Ammon's horn (tissue), 1 donor: ENCODE results near the gene DTNB.
"Not testable (repeated sequence)": the region's sequence is repeated elsewhere in the genome, so short reads cannot be mapped to it uniquely, and the experiment has no call there.

ENCODE experiments used
- DNase-seq: peaks from one replicate; pipeline ENCODE4 v3.0.0-alpha.2; 2016; ENCODE audit warnings: low spot score

The DTNB gene

DNA sequence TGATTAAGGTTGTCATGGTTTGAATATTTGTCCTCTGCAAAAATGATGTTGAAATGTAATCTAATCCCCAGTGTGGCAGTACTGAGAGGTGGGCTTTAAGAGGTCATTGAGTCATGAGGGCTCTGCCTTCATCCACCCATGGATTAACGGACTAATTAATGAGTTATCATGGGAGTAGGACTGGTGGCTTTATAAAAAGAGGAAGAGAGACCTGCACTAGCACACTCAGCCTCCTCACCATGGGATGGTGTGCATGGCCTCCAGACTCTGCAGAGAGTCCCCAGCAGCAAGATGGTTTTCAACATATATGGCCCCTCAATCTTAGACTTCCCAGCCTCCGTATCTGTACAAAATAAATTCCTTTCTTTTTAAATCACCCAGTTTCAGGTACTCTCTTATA, 41.0 kb downstream of the DTNB start:
- DNase-seq: no peak

DNA sequence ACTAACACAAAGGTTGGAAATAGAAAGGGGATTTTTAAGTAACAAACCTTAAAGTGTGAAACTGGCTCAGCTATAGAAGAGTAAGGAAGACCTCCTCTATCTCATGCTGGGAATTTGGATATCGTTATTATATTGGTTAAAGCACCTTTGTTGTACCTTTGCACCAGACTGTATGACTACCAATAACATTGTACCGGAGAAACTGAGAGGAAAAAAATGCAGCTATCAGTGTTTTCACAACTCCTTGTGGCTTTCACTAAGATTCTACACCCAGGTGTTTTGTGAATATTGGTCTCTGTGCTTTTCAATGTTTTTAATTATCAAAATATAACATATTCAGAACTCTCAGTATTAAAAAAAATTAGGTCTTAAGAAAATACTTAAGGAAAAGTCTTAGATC, 48.7 kb downstream of the DTNB start:
- DNase-seq: no peak

DNA sequence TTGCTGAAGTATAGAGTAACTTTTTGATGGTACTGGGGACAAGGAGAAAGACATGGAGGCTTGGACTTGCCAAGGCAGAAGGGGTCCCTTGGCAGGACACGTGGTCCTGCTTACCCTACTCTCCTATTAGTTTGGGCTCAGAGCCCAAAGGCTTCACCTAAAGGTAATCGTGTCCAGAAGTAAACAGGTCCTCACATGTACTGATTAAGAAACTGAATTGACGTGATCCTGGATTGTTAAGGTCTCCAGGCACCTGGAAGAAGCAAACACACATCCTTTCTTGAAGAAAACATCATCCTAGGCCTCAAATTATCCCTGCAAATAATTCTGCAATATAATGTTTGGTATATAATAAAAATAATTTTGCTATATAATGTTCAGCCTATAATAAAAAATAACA, 50.0 kb downstream of the DTNB start:
- DNase-seq: no peak

DNA sequence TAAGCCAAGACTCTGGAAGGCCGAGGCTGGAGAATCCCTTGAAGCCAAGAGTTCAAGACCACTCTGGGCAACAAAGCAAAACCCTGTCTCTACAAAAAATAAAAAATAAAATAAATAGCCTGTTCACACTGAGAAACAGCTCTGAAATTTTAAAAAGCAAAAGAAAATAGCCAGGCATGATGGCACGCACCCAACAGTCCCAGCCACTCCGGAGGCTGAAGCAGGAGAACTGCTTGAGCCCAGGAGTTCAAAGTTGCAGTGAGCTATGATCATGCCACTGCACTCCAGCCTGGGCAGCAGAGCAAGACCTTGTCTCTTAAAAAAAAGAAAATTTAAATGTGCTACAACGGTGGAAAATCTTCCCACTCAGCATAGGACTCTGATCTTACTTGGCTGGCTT, 52.7 kb downstream of the DTNB start:
- DNase-seq: no peak

DNA sequence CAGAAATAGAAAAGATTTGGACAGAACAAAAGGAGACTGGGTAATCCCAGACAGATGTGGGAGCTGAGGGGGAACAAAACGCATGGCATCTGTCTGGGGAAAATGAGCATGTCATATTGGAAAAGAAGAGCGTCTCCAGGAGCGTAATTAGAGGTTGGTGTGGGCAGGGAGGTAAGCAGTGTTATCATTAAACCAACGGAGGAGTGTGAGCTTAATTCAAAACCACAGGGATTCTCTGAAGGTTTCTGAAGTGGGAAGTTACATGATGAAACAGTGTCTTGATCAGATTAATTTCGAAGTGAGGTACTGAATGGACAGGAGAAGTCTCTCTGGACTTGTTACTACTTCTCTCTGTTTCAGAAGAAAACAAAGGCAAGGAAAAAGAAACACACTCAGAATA, 53.3 kb downstream of the DTNB start:
- no peak for DNase-seq

DNA sequence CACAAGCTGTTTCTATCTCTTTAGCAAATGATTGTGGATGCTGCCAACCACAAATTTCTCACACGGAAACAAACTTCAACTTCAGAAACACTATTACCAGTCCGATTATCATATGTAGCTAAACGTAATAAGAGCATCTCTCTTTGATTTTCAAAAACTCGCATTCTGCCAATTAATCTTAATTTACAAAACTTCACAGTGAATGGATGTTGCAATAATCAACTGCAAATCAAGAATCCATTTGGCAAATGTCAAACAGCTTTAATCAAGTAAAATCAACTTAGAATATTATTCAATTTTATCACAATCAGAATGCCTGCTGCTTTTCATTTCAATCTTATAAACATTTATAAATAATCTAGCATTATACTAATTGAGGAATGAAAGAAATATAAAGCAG, 54.2 kb downstream of the DTNB start:
- DNase-seq: no peak

DNA sequence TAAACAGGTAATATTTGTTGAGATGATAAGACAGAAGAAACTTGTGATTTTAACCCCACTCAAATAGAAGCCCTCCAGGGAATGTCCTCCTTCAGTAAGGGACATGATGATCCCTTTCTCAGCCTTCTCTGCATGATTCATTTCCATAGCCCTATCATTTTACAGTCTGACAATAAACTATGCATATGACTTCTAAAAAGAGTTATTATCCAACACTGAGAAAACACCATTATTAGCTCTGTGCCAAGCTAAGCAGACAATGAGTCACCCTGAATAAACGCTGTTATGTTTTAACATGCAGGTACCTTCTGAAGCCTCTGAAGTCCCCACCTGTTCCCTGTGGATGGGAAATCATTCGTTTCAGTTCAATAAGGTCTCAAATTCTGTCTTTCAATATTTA, 54.7 kb downstream of the DTNB start:
- no peak for DNase-seq

DNA sequence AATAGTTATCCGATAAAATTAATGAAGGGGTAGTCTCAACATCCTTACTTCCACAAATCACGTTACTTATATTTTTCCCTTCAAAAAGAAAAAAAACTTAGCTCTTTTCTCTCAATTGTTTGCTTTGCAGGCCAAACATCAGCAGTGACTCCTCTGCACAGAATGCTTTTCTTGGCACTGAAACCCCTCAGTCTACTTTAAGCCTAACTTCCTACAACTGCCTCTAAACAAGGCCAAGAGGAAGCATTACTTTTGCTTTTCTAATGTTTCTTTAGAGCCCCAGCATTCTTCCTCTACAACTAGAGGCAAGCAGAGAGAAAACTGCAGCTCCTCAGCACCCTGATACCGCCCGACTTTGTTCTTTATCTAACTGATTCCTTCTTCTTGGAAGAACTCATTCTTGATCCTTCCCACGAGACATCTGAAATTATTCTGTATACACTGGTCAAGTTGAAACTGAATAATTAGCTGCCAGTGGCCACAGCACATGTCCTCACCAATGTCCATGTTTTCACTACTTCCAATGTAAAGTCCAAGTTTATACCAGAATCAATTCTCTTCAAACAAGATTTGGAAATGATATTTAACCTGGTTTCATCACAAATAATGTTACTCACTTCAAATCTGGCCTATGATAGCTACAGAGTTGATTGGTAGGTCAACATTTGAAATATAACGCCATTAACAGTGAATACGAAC, 55.3 kb downstream of the DTNB start:
- peak; percentile 55 for DNase-seq

DNA sequence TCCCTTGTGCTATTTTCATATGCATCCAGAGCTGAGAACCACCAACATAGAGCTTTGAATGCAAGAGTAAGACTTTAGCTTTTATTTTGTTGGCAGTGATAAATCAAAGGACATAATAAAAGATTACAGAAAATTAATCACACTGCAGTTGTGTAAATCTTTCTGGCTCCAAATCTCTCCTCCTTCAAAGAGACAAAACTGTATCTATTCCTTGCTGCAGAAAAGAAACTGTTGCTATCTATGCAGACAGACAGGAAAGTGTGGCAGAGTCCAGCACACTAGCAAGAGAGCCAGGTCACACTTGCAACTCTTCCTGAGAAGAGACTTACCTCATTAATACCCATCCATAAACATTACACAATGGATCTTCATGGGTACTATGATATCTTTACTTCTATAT, 57.5 kb downstream of the DTNB start:
- no peak for DNase-seq

DNA sequence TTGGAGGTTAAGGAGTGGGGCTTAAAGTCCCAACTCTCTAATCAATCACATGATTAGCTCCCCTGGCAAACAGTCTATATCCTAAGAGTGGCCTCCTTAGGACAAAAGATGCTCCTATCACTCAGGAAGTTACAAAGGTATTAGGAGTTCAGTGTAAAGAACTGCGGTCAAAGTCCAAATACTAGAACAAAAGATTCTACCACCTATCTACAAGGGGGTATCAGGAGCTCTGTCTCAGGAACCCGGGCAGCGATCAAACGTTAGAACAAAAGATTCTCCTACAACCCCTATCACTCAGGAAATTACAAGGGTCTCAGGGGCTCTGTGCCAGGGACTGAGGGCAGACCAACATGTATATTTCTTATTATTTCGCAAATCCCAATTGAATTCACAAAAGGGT, 58.0 kb downstream of the DTNB start:
- DNase-seq: no peak

DNA sequence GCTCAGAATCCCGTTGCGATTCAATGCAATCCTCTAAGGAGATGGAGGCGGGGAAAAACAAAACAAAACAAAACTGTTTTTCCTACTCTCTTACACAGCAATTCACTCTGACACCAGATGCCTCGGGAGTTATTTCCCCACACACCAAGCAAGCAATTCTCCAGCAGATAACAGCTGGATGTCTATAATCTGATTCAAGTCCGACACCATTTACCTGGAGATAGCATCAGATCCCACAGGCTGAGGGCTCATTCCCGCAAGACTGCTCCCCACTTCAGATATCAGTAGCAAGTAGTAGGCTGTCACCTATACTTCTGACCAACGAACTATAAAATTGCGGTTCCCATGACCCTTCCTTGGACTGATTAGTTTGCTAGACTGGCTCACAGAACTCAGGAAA, 58.7 kb downstream of the DTNB start:
- DNase-seq: no peak

DNA sequence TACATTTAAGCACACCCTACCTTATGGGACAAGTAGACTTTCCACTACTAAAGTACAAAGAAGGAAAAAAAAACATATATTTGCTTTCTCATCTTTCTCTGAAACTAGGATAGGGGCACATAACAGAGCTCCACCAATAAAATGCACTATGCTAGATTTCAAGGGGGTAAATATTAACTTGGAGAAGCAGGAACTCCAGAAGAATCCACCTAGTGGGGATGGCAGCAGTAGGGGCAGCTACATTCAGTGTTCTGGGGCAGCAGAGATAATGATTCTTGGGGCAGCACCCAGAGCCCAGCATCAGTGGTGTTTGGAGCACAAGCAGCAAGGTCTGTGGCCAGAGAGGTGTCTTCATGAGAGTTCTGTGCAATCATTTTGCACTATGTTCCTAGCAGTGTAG, 64.7 kb downstream of the DTNB start:
- DNase-seq: no peak

DNA sequence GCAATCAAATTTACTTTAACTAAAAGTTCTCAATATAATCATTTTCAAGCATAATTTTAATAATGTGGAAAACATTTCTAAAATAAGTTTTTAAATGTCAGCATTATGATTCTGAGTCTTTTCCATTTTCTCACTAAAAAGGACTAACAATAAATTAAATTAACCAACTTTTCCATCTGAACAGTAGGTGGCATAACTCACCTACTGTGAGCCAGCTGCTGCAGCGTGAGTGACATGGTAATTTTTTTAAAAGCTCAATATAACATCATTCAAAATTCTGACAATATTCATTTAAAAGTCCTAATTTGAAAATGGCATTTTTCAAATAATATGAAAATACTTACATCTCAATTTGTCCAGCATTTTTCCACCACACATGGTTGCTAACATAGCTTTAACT, 66.5 kb downstream of the DTNB start:
- peak; percentile 64 for DNase-seq

DNA sequence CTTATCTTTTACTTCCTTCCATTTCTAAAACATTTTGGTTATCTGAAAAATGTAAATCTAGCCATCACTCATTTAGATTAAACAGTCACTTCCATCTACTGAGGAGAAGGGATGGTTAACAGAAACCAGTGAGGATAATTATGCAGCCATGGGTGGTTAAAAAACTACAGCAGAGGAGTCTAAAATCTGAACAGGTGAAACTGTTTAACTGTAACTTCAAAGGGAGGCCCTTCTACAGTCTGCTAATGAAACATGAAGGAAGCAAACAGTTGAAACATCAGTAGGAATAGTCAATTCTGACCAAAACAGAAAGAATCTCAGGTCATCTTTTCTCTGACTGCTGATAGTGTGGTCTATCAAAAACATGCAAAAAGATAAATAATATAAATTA, 71.0 kb downstream of the DTNB start:
- DNase-seq: no peak

DNA sequence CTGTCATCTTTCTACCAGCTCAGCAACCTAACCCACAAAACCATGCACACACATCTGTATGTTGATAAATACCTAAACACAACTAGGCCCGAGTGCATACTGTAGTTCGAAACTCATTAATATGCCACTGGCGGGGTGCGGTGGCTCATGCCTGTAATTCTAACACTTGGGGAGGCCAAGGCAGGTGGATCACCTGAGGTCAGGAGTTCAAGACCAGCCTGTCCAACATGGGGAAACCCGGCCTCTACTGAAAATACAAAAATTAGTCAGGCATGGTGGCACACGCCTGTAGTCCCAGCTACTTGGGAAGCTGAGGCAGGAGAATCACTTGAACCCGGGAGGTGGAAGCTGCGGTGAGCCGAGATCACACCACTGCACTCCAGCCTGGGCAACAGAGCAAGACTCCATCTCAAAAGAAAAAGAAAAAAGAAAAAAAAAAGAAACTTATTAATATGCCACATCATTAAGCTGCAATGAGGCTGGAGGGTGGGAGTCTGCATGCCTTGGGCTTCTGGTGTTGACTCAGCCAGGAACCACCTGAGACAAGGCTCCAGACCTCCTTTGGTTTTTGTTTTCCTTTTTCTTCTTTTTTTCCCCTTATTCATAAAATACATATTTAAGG, 71.6 kb downstream of the DTNB start:
- DNase-seq: not testable (repeated sequence)

DNA sequence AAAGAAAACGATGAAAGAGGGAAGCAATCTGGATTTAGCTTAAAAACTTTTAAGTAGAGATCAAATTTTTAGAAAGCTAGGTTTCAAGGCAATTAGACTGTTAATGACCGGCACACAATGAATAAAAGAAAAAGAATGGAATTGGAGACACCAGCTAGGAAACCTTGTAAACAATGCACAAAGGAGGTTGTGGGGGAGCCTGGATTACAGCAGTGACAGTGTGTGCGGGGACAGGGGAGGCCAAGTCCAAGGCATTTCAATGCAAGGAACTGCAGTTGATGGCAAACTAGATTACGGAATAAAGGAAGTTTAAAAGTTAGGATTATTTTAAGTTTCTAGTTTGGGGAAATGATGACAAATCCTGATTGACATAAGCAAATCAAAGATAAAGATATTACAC, 74.5 kb downstream of the DTNB start:
- peak; percentile 91 for DNase-seq

DNA sequence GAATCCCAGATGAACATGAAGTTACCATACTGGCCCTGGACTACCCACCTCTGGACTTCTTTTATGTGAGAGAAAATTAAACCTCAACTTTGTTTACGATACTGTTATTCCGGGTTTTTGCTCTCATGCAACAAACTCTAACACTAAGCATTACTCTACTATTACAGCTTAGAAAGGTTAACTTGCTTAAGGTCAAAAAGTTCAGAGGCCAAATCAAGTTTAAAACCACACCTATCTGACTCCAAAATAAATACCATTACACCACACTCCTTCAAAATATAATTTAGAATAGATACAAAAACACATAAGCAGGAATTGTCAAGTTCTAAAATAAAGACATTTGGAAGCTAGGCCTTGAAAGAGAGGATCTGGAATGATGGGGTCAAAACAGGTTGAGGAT, 75.0 kb downstream of the DTNB start:
- DNase-seq: no peak

DNA sequence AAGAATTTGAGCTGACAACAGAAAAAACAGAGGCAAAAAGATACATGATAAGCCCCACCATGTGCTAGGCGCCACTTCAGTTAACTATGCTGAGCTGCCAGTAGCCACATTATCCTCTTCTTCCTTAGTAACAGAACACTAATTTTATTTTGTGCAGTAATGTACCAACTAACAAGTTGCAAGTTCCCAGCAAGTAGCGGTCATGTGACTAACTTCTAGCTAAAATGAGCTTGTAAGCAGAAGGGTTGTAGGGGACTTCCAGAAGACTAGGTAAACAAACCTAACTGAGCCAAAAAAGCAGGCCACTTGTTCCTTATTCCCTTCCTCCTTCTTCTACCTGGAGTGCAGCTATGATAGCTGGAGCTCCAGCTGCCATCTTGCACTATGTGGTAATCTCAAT, 75.5 kb downstream of the DTNB start:
- DNase-seq: no peak

DNA sequence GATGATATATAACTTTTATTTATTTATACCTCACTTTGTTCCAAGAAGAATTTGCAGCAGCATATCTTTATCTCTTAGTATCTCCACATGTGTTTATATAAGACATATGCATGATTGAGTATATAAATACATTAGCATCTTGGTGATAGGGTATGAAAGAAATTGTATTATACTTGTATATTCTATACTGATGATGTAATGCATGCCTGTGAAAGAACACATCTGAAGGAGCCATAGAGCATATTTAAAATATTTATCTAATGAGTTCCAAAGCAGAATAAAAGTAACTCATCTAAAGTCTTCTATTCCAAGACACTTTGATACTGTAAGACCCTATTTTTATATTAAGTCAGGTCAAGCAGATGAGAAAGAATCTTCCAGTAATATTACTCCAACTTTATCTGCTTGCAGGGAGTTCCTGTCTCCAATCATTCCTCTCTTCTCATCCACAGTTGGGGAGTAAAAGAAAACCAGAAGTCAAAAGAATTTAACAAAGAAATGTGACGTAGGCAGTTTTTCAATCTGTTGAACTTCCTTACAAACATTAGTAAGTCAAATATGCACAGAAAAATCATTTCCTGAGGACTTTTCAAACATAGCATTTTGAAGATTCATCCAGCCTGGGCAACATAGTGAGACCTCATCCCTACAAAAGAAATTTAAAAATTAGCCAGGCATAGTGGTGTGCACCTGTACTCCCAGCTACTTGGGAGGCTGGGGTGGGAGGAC, 76.7 kb downstream of the DTNB start:
- DNase-seq: no peak

DNA sequence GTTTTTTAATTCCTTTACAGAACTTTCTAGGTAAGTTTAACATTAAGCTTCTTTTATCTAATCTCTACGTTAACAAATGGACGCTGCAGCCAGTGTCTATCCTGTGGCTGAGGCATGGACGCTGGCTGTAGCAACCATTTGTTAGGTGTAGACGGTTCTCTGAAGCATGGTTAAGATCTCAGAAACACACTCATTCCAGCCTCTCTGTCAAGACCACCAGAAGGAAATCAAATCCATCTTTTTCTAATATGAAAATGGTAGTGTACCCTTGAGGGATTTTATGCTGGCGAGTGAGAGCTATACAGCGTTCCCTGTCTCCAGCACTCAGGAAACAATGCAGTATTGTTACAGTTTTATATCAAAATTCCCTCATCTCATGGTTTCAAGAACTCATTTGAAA, 78.0 kb downstream of the DTNB start:
- DNase-seq: no peak

DNA sequence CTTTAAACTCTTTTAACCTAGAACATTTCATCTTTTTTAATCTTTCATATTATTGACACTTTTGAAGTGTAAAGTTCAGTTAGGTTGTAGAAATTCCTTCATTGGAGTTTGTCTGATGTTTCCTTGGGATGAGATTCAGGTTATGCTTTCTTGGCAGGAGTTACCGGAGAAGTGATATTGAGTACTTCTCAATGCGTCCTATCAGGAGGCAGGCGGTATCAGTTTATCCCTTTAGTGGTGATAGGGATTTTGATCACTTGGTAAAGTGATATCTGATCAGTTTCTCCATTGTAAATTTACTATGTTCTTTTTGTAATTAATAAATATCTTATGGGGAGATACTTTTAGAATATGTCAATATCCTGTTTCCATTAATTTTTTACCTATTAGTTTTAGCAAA, 78.4 kb downstream of the DTNB start:
- DNase-seq: no peak

DNA sequence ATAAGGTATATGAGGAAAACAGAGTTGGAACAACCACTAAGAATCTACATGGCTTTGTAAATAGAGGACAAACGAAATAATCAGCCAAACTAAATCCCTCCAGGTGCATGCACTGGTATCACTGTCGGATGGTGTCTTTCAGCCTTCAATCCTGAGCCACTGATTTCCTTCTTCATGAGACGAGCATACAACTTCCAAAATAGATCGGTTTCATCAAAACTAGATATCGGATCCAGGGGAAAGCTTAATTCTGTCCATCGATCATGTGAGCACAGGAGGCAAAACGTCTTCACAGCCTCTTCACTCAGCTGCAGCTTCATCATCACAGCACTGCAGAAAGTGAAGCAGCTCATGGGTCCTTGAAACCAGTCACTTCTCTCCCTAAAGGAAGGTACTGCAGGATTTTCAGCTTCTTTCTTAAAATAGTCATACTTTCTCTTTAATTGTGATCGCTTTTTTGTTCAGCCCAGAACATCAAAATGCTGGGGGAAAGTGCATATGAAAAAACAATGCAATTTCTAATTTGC, 80.5 kb downstream of the DTNB start:
- peak; percentile 57 for DNase-seq

DNA sequence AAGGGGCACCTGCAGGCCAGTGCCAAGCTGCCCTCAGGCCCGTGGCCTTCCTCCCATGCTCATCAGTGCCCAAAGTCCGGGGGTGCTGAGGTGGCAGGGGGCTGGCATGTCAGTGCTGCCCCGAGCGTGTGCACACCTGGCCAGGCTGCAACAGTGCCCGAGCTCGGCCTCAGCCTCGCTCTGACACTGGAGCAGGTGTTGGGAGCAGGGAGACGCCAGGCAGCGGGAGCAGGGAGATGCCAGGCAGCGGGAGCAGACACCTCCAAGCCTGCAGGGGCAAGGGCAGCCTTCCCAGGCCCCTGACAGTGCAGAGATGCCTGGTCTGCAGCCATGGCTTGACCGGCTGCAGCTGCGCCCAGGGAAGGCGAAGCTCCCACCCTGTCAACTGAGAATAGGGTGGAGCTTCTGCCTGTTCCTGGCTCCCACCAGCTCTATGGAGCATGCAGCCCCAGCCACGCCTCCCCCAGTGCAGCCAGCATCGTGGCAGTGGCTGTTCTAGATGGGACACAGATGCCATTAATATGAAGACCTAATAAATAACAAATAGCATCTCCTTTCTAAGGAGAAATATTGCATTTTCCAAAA, 82.4 kb downstream of the DTNB start:
- DNase-seq: peak; percentile 91
